ENCODE measurements around the gene HPRT1. TPM values are rescaled to one million over a fixed set of nuclear protein-coding genes. Genes with fewer than 3 reads are reported as not detected.

Gene HPRT1
- total RNA-seq, 2 experiments from 2014 or later = 14.5 to 101 TPM

- Histone ChIP-seq H3K4me2 (ENCODE audit: low read length) (no peak overlapping the region), H3K36me3 (ENCODE audit: insufficient read depth, low read length) (peaks cover 40% of the 10 kb centered on the region), H4K20me1 (ENCODE audit: insufficient read depth, low read length) (no peaks in the 10 kb centered on the region), H3K79me2 (ENCODE audit: insufficient read depth, low read depth, low read length) (no peaks in the 10 kb centered on the region), H3K4me3 (ENCODE audit: low read depth, low read length, poor library complexity, severe bottlenecking) (no peak overlapping the region), H3K4me1 (ENCODE audit: insufficient read depth, low read length, poor library complexity, severe bottlenecking) (no peaks in the 10 kb centered on the region), H2AFZ (ENCODE audit: low read length) (no peak overlapping the region), H3K9me2 (ENCODE audit: insufficient read depth, low read length) (no peaks in the 10 kb centered on the region), H3K9me3 (ENCODE audit: low read length) (no peaks in the 10 kb centered on the region), H3K27ac (ENCODE audit: low read depth, low read length, poor library complexity, severe bottlenecking) (no peak overlapping the region)
- no TSS peak for BruUV-seq (replicated peaks)
- no peak for DNase-seq (ENCODE audit: low spot score)
- TF ChIP-seq CTCF (conservative IDR thresholded peaks at IDR 0.05; ENCODE audit: low read length) (no peak), EZH2phosphoT487 (IDR thresholded peaks at IDR 0.05; ENCODE audit: borderline replicate concordance, low read depth, low read length) (no peak)
- intact Hi-C loops (cut with micrococcal nuclease; ENCODE audit: unreplicated experiment) = no loop called here
- ChIA-PET POLR2A (interaction anchor here (0.5 to 0.7 kb wide), 2 partner anchors 283 to 470 kb away, joined by 4 to 5 read pairs; no protein-coding TSS in a partner anchor), CTCF (ENCODE audit: unreplicated experiment) (no interaction called here)
Measured at GRCh38 chrX:134501941-134502340, 42.0 kb downstream of the HPRT1 start.

GRCh38 chrX:134502686-134503085 is 42.7 kb downstream of the HPRT1 start:
- no peak for TF ChIP-seq EZH2phosphoT487 (IDR thresholded peaks at IDR 0.05; ENCODE audit: borderline replicate concordance, low read depth, low read length)
- TF ChIP-seq CTCF (conservative IDR thresholded peaks at IDR 0.05; ENCODE audit: low read length) = no peak
- Histone ChIP-seq H3K27ac (ENCODE audit: low read depth, low read length, poor library complexity, severe bottlenecking) (no peak overlapping the region), H3K4me2 (ENCODE audit: low read length) (no peak overlapping the region), H3K4me3 (ENCODE audit: low read depth, low read length, poor library complexity, severe bottlenecking) (no peak overlapping the region), H3K9me3 (ENCODE audit: low read length) (no peaks in the 10 kb centered on the region), H3K79me2 (ENCODE audit: insufficient read depth, low read depth, low read length) (no peaks in the 10 kb centered on the region), H2AFZ (ENCODE audit: low read length) (no peak overlapping the region), H3K4me1 (ENCODE audit: insufficient read depth, low read length, poor library complexity, severe bottlenecking) (no peaks in the 10 kb centered on the region), H3K36me3 (ENCODE audit: insufficient read depth, low read length) (peaks cover 40% of the 10 kb centered on the region), H3K9me2 (ENCODE audit: insufficient read depth, low read length) (no peaks in the 10 kb centered on the region), H4K20me1 (ENCODE audit: insufficient read depth, low read length) (no peaks in the 10 kb centered on the region)
- ChIA-PET CTCF (ENCODE audit: unreplicated experiment) (no interaction called here), POLR2A (interaction anchor here (0.6 to 0.9 kb wide), 2 partner anchors 44 to 62 kb away, joined by 3 to 7 read pairs; no protein-coding TSS in a partner anchor)
- BruUV-seq (replicated peaks) = no TSS peak
- no peak for DNase-seq (ENCODE audit: low spot score)
- intact Hi-C loops (cut with micrococcal nuclease; ENCODE audit: unreplicated experiment) = no loop called here

GRCh38 chrX:134512566-134512965 is 52.6 kb downstream of the HPRT1 start:
- Histone ChIP-seq H2AFZ (ENCODE audit: low read length) (no peak overlapping the region), H3K4me1 (ENCODE audit: insufficient read depth, low read length, poor library complexity, severe bottlenecking) (no peaks in the 10 kb centered on the region), H3K4me3 (ENCODE audit: low read depth, low read length, poor library complexity, severe bottlenecking) (no peak overlapping the region), H3K4me2 (ENCODE audit: low read length) (no peak overlapping the region), H3K9me3 (ENCODE audit: low read length) (no peaks in the 10 kb centered on the region), H3K9me2 (ENCODE audit: insufficient read depth, low read length) (no peaks in the 10 kb centered on the region), H3K36me3 (ENCODE audit: insufficient read depth, low read length) (0 out of 2 replicates have a peak, but pooled peaks cover 7% of the 10 kb centered on the region), H4K20me1 (ENCODE audit: insufficient read depth, low read length) (no peaks in the 10 kb centered on the region), H3K27ac (ENCODE audit: low read depth, low read length, poor library complexity, severe bottlenecking) (no peak overlapping the region), H3K79me2 (ENCODE audit: insufficient read depth, low read depth, low read length) (no peaks in the 10 kb centered on the region)
- POLR2A ChIA-PET = no interaction called here
- no TSS peak for BruUV-seq (replicated peaks)
- DNase-seq (ENCODE audit: low spot score) = no peak
- TF ChIP-seq CTCF (conservative IDR thresholded peaks at IDR 0.05; ENCODE audit: low read length) (no peak), EZH2phosphoT487 (IDR thresholded peaks at IDR 0.05; ENCODE audit: borderline replicate concordance, low read depth, low read length) (no peak)
- CTCF ChIA-PET (ENCODE audit: unreplicated experiment) = no interaction called here
- intact Hi-C loops (cut with micrococcal nuclease; ENCODE audit: unreplicated experiment) = no loop called here

Data from OCI-LY7 (cell line).